ENCODE data around the gene RBBP8NL. TPM values are rescaled to one million over a fixed set of nuclear protein-coding genes. Genes with fewer than 3 reads are reported as not detected.

RBBP8NL gene
- total and polyA plus RNA-seq, 2 experiments from 2014 or later: 0.10 to 1.1 TPM

DNA sequence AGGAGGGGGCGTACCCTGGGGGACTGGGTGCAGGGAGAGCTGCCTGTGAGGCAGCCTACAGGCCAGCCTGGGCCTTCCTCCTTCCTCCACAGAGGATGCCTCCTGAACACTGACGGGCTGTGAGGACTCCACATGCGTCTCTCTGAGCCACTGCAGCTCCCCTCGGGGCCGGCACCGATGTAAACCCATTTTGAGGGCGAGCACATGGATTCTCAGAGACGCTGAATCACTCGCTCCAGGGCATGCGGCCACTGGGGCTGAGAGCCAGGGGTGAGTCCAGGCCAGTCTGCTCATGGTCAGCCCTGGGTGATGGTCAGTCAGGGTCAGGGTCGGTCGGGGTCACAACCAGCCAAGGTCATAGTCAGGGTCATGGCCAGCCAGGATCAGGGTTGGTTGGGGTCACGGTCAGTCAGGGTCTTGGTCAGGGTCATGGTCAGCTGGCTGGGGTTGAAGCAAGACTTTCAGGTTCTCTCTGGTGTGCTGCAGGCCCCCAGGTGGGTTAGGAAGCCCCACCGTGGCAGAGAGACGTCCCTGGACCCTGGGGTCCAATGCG, 14.7 kb upstream of the RBBP8NL start (continued):
- TF ChIP-seq, protein P1, sequence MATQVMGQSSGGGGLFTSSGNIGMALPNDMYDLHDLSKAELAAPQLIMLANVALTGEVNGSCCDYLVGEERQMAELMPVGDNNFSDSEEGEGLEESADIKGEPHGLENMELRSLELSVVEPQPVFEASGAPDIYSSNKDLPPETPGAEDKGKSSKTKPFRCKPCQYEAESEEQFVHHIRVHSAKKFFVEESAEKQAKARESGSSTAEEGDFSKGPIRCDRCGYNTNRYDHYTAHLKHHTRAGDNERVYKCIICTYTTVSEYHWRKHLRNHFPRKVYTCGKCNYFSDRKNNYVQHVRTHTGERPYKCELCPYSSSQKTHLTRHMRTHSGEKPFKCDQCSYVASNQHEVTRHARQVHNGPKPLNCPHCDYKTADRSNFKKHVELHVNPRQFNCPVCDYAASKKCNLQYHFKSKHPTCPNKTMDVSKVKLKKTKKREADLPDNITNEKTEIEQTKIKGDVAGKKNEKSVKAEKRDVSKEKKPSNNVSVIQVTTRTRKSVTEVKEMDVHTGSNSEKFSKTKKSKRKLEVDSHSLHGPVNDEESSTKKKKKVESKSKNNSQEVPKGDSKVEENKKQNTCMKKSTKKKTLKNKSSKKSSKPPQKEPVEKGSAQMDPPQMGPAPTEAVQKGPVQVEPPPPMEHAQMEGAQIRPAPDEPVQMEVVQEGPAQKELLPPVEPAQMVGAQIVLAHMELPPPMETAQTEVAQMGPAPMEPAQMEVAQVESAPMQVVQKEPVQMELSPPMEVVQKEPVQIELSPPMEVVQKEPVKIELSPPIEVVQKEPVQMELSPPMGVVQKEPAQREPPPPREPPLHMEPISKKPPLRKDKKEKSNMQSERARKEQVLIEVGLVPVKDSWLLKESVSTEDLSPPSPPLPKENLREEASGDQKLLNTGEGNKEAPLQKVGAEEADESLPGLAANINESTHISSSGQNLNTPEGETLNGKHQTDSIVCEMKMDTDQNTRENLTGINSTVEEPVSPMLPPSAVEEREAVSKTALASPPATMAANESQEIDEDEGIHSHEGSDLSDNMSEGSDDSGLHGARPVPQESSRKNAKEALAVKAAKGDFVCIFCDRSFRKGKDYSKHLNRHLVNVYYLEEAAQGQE (IDR thresholded peaks at IDR 0.05; ENCODE audit: unreplicated experiment): no peak
- TF ChIP-seq POLR2AphosphoS5 (IDR thresholded peaks at IDR 0.05; ENCODE audit: low read depth) (no peak), STAT1 (IDR thresholded peaks at IDR 0.05; ENCODE audit: unreplicated experiment) (no peak), ZNF114 (CRISPR knock-in tag; IDR thresholded peaks at IDR 0.05) (no peak), EZH2phosphoT487 (IDR thresholded peaks at IDR 0.05; ENCODE audit: unreplicated experiment) (no peak), ZNF331 (CRISPR knock-in tag; IDR thresholded peaks at IDR 0.05; ENCODE audit: low read depth) (no peak), CREB1 (CRISPR knock-in tag; IDR thresholded peaks at IDR 0.05; ENCODE audit: low read depth) (no peak), JUNB (IDR thresholded peaks at IDR 0.05; ENCODE audit: unreplicated experiment) (no peak), NANOG (IDR thresholded peaks at IDR 0.05; ENCODE audit: borderline replicate concordance) (no peak), EZH2 (IDR thresholded peaks at IDR 0.05; ENCODE audit: low read depth, unreplicated experiment) (no peak)
- TF ChIP-seq, protein P2, sequence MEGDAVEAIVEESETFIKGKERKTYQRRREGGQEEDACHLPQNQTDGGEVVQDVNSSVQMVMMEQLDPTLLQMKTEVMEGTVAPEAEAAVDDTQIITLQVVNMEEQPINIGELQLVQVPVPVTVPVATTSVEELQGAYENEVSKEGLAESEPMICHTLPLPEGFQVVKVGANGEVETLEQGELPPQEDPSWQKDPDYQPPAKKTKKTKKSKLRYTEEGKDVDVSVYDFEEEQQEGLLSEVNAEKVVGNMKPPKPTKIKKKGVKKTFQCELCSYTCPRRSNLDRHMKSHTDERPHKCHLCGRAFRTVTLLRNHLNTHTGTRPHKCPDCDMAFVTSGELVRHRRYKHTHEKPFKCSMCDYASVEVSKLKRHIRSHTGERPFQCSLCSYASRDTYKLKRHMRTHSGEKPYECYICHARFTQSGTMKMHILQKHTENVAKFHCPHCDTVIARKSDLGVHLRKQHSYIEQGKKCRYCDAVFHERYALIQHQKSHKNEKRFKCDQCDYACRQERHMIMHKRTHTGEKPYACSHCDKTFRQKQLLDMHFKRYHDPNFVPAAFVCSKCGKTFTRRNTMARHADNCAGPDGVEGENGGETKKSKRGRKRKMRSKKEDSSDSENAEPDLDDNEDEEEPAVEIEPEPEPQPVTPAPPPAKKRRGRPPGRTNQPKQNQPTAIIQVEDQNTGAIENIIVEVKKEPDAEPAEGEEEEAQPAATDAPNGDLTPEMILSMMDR (conservative IDR thresholded peaks at IDR 0.05; ENCODE audit: low read depth in 2 of 2): no peak
- TF ChIP-seq, protein P3, sequence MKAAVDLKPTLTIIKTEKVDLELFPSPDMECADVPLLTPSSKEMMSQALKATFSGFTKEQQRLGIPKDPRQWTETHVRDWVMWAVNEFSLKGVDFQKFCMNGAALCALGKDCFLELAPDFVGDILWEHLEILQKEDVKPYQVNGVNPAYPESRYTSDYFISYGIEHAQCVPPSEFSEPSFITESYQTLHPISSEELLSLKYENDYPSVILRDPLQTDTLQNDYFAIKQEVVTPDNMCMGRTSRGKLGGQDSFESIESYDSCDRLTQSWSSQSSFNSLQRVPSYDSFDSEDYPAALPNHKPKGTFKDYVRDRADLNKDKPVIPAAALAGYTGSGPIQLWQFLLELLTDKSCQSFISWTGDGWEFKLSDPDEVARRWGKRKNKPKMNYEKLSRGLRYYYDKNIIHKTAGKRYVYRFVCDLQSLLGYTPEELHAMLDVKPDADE (IDR thresholded peaks at IDR 0.05): no peak

DNA sequence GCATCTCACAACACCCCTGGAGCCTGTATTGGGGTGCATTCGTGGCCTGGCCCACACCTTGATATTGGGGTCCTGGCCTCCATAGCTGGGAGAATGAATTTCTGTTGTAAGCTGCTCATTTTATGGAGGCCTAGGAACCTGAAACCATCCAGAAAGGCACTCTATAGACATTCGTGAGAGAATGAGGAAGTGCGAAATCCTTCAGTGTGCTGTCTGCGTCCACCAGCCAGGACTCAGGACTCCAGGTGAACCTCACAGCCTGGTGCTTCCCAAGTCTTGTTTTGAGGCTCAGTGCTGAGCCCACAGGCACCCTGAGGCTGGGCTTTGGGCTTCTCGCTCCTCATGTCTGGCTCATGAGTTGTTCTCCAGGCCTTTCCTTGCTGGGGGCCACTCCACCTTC, 11.9 kb upstream of the RBBP8NL start:
- Histone ChIP-seq H3K79me2 (replicated peaks; ENCODE audit: insufficient read depth) (no peaks in the 10 kb centered on the region), H3F3A (replicated peaks; ENCODE audit: low read depth) (0 out of 2 replicates have a peak, but pooled peaks cover 4% of the 10 kb centered on the region), H3K4me3 (no peak overlapping the region), H3K36me3 (ENCODE audit: insufficient read depth) (no peaks in the 10 kb centered on the region), H3K4me1 (ENCODE audit: insufficient read depth) (no peaks in the 10 kb centered on the region), H3K27ac (ENCODE audit: low read depth) (no peak overlapping the region), H2AFZ (no peak overlapping the region), H4K20me1 (replicated peaks; ENCODE audit: insufficient read depth) (no peaks in the 10 kb centered on the region), H3K9me2 (ENCODE audit: insufficient read depth) (no peaks in the 10 kb centered on the region), H3K27me3 (ENCODE audit: insufficient read depth) (no peaks in the 10 kb centered on the region), H3K4me2 (no peak overlapping the region)
- Mint-ChIP-seq H3K4me3 (no peak overlapping the region), H3K4me1 (no peaks in the 10 kb centered on the region), H3K27me3 (ENCODE audit: insufficient read depth, low read depth, poor library complexity) (peaks cover 22% of the 10 kb centered on the region), H3K36me3 (ENCODE audit: low read depth) (no peaks in the 10 kb centered on the region), H3K27ac (no peak overlapping the region), H3K9me3 (no peaks in the 10 kb centered on the region)
- no peak for TF ChIP-seq NANOG (IDR thresholded peaks at IDR 0.05; ENCODE audit: borderline replicate concordance)
- TF ChIP-seq EZH2 (IDR thresholded peaks at IDR 0.05; ENCODE audit: low read depth, unreplicated experiment): no peak
- ATAC-seq (no peak), DNase-seq (ENCODE audit: low spot score) (no peak)

All from GM23338 (cell line).